OCI-LY7 (cell line): Measurements from ENCODE around the gene TMEM212.

Experiments used
- CTCF ChIP-seq: fragments of 200-600 bp; sonication (generic); conservative IDR thresholded peaks from 2 replicates; pipeline ENCODE4 v1.5.1; 2014; ENCODE audit warnings: mild to moderate bottlenecking, antibody characterized with exemption, low read length, moderate library complexity, mixed read lengths
- EZH2phosphoT487 ChIP-seq: fragments of 200-600 bp; sonication (generic); IDR thresholded peaks from 2 replicates; pipeline ENCODE4 v1.6.1; 2018; ENCODE audit warnings: low read depth, borderline replicate concordance, mild to moderate bottlenecking, mixed run types, antibody characterized with exemption, low read length, moderate library complexity, mixed read lengths

GRCh38 chr3:171809861-171810628, 33.1 kb upstream of the TMEM212 start, which contains the start of gene PLD1:
- no peak for TF ChIP-seq CTCF
- no peak for TF ChIP-seq EZH2phosphoT487
